Fibroblast of lung (primary cell): ENCODE results near the gene AMOTL1.

ENCODE experiments used
- EZH2 ChIP-seq: IDR thresholded peaks from 2 replicates; pipeline ENCODE4 v1.5.1; 2012; ENCODE audit warnings: low read length, control low read depth, mild to moderate bottlenecking; ENCODE audit errors: missing control alignments
- TF ChIP-seq, protein P1 (sequence below), 2 donors: IDR thresholded peaks in 1 of 2; conservative IDR thresholded peaks in 1 of 2; 1 replicate in 1 of 2; 2 replicates in 1 of 2; pipeline ENCODE4 v1.5.1; 2011 to 2012; ENCODE audit warnings: low read length in 2 of 2, control low read depth in 1 of 2, inconsistent platforms in 1 of 2, low read depth in 1 of 2, mild to moderate bottlenecking in 1 of 2

DNA sequence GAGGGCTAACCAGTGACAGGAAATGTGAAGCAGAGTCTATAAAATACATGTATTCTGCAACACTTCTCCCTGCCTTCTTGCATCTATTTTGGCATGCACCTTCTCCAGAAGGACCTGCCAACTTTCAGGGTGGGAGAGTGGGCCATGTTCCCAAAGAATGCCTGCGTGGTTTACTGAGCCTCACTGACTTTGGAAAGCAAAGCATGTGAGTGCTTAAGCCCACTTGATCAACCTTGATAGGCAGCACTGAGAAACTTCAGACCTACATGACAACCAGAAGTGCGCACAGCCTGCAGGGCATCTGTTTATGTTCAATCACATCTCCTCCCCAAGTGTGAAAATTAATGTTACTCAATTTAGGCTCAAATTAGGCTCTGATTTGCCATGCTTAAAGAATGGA, 69.2 kb downstream of the AMOTL1 start:
- TF ChIP-seq, protein P1, sequence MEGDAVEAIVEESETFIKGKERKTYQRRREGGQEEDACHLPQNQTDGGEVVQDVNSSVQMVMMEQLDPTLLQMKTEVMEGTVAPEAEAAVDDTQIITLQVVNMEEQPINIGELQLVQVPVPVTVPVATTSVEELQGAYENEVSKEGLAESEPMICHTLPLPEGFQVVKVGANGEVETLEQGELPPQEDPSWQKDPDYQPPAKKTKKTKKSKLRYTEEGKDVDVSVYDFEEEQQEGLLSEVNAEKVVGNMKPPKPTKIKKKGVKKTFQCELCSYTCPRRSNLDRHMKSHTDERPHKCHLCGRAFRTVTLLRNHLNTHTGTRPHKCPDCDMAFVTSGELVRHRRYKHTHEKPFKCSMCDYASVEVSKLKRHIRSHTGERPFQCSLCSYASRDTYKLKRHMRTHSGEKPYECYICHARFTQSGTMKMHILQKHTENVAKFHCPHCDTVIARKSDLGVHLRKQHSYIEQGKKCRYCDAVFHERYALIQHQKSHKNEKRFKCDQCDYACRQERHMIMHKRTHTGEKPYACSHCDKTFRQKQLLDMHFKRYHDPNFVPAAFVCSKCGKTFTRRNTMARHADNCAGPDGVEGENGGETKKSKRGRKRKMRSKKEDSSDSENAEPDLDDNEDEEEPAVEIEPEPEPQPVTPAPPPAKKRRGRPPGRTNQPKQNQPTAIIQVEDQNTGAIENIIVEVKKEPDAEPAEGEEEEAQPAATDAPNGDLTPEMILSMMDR (conservative IDR thresholded peaks at IDR 0.05 in 1 of 2, IDR thresholded peaks at IDR 0.05 in 1 of 2; ENCODE audit: low read depth in 1 of 2, low read length in 2 of 2) = no peak
- no peak for TF ChIP-seq EZH2
